COLO829 (cell line): ENCODE results near the gene FADS1.

ENCODE experiments used
- DNase-seq: peaks from one replicate; pipeline ENCODE4 v3.0.0; 2012; ENCODE audit warnings: low spot score

The FADS1 gene

DNA sequence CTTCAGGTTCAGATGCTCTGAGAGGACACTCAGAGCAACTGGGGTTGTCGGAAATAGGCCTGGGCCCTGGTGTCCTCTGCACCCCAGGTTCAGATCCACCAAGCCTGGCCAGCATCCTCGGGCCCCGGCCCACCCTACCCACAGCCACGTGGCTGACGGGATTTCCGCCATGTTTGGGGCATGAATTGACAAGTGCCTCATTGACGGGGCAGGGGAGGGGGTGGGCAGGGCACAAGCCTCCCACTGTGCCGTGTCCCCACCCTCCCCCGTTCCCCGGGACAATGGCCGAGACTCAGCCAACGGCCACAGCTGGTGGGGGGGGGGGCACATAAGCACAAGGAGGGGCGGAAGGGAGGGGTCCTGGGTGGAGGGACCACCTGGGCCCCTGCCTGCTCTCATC lies 55.9 kb downstream of the FADS1 start:
- DNase-seq: no peak

DNA sequence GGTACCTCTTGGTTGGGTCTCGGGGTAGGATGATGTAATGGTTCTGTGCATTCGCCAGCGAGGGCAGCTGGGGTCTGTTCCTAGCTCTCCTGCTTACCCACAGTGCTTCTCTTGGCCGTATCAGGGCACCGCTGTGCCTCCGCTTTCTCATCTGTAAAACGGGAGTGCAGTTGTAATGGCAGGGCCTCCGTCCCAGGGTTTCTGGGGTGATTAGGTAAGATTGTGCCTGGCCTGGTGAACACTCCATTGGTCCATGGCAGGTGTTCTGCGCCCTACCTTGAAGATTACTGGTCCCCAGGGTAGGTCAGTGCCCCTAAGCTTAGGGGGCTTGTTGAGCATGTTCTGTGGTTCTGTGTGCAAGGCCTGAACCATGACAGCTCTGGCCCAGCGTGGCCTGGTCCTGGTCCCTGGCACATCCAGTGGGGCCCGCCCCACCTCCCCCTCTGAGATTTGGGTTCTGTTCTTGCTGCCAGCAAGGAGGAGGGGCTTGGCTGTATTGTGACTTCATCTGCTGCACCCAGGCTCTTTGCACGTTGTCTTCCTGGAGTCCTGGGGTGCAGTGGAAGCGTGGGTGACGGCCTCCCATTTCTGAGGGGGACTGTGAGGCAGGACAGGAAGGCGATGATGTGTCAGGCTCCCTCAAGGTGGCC lies 59.5 kb downstream of the FADS1 start:
- DNase-seq: no peak

DNA sequence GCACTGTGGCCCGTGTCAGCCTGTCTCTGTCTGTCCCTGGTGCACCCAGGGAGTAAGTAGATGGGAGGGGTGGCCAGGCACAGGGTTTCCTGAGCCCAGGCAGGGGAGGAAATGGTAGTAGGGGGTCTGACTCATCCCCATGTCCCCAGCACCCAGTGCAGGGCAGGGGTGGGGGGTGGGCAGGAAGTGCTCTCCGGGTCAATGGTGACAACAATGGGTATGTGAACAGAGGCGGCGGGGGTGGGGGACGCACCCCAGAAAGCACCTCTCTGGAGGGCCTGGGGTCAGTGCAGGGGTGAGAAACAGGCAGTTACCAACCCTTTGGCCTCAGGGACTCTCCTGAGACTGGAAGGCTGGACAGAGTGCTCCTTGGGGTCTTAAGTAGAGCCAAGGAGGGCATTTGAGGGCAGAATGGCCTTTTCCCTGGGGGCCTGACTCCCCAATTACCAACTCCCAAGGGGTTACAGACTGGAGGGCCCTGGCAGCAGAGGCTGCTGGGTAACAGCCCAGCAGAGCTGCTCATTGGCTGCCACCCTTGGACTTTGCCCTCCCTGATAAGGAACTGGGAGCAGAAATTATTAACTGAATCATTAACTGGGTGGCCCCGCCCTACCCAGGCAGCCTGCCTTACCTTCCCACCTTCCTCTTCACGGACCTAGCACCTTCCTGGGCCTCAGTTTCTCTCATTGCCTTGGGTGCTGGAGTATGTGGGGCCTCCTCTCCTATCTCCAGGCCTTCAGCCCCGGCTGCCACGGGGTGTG lies 60.2 kb downstream of the FADS1 start:
- DNase-seq: no peak

DNA sequence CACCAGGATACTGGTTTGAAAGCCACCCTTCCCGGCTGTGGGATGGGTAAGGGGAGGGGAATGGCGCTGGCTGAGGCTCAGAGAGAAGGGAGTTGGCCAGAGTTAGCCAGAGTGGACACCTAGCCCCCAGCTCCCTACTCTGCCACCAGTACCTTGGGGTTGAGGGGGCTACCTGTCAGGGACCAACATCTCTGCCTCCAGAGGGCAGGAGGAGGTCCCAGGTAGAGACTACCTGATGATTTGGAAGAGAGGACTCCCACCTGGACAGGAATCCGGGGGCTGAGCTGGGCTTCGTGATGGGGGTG lies 60.7 kb downstream of the FADS1 start:
- DNase-seq: no peak

DNA sequence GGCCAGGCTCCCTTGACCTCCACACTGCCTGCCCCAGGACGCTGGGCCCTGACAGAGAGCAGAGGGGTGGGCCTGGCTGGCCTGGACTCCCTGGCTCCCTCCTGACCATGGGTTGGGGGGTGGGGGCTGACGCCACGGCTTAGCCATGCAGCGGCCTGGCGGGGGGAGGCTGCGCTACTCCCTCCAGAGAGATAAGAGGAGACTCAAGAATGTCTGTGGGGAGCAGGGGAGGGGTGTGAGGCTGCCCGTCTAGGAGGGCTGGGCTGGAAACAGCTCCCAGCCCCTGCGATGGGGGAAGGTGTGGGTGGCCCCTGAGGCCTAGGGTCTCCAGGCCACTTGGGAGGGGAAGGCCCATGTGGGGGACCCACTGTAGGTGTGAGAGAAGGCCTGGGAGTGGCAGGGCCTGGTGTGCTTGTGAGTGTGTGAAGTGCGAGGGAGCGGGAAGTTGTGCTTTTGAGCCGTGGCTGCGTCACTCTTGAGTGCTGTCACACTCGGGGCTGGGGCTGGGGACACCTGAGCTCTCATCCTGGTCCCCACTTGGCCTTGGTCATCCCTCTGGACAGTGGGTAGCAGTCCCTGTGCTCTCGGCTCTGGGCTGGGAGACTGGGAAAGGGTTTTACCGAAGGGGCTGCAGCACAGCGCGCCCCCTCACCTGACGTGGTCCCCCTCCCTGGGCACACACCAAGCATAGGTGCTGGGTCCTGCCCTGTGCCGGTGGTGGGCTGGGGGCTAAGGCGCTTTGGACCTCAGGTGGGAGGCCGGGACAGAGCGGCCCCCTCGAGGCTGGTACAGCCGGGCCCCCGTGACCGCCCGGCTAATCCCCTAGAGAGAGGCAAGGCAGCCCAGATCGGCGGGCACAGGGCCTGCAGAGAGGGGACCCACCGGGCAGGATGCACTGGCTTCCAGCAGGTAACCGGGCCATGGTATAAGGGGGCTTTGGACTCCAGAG lies 62.0 kb downstream of the FADS1 start:
- no peak for DNase-seq

DNA sequence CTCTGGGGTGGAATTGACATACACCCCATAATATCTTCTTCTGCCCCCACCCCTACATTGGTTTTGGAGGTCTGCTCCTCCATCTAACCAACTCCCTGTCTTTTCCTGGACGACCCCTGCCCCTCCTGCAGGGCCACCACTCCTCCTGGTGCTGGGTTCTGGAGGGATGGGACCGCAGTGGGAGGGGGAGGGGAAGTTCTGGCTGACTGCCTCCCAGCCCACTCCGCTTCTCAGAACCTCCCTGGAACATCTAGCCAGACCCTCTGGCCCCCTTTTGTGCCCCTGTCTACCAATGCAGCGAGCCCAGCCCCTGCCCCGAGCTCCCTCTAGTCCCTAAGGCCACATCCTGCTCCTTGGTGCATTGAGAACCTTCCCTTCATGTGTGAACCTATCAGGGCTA lies 63.1 kb downstream of the FADS1 start:
- no peak for DNase-seq

DNA sequence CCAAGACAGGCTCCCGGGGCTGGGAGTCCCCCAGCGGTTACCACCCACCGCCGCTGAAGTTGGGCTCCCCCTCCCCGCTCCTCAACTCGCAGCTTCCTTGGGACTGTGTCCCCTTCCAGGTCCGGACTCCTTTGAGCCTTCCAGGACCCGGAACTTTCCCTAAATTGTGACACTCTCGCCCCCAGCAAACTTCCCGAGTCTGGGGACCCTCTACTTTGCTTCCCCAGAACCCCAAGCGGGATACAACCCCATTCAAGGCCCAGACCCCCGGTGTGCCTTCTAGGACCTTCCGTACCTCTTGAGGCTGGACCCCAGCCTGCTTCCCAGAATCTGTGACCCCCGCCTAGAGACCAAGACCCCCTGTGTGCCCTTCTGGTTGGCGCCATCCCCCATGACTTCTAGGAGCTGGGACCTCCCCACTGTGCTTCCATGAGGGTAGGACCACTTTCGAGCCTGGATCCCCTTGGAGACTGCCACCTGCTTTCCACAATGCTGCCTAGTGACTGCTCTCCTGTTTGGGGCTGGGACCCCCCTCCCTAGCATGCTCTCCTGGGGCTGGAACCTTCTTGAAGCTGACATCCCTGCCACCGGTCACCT lies 63.8 kb downstream of the FADS1 start:
- no peak for DNase-seq

DNA sequence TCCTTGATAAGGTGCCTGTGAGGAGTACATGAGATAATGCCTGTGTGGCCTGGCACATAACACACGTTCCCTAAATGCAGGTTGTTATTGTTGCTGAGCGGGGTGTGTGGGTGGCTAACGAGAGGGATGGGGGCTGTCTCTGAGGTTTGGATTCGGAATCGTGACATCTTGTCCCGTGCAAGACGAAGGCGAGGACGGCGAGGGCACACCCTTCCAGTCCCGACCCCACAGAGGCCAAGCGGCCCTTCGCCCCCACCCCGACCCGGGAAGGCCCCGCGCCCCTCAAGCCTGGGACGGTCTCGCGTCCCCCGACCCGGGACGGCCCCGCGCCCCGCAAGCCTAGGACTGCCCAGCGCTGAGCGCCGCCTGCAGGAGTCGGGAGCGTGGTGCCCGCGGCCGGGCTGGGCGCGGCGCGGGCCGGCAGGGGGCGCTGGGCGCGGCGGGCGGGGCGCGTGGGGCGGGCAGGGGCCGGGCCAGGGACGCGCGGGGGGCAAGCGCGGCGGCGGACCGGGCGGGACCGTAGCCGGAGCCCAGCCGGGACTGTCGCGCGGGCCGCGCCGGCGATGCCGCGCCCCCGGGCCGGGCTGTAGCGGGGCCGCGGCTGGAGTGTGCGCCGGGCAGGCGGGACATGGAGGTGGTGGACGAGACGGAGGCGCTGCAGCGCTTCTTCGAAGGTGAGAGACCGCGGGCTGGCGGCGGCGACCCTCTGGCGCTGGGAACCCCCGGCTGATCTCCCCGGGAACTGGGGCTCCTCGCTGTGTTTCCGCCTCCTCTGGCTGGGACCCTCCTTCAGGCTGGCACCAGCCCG lies 64.5 kb downstream of the FADS1 start, which contains the start of gene MYRF:
Gene MYRF, plus strand, starts transcription at position 520 of the 808 bp plus-strand sequence. Its CDS starts 109 bp downstream, at position 629.
- DNase-seq: no peak

DNA sequence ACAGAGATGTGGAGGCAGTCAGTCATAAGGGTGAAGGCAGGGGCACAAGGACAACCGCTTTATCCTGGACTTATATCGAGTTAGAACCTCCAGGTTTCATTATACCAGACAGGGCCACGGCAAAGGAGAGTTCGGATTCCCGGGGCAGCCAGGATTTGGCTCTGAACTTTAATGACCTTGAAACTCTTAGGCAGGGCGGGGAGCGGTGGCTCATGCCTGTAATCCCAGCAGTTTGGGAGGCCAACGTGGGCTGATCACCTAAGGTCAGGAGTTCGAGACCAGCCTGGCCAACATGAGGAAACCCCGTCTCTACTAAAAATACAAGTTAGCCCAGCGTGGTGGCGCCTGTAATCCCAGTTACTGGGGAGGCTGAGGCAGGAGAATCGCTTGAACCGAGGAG lies 65.4 kb downstream of the FADS1 start:
- DNase-seq: no peak

DNA sequence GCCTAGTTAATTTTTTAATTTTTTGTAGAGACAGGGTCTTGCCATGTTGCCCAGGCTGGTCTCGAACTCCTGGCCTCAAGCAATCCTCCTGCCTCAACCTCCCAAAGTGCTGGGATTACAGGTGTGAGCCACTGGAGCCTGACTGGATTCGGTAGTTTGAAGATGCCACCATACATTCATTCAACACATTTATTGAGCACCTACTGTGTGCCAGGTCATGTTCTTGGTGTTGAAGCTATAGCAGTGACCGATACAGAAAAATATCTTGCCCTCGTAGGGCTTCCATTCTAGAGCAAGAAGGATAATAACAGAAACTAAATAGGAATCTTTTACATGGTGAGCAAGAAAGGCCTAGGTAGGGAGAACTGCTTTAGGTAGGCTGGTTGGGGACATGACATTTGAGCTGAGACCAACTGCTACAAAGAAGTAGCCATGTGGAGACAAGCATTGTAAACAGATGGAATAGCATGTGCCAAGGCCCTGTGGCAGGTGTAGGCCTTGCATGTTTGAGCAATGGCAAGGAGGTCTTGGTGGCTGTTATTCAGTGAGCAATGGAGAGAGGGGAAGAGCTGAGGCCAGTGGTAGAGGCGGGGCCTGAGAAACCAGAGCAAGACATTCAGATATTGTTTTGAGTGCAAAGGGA lies 66.1 kb downstream of the FADS1 start:
- no peak for DNase-seq
